Neural cell (in vitro differentiated cells): ENCODE results near the gene PCDHGC4.

Experiments
- CTCF ChIP-seq: fragments of 450-650 bp; IDR thresholded peaks from 2 replicates; pipeline ENCODE4 v1.5.1; 2014; ENCODE audit warnings: antibody characterized with exemption, mild to moderate bottlenecking, moderate library complexity; ENCODE audit not compliant: poor library complexity, severe bottlenecking
- EZH2 ChIP-seq: fragments of 200-600, 300-800 bp; shearing (Covaris generic), sonication (generic); IDR thresholded peaks from 2 replicates; pipeline ENCODE4 v1.6.1; 2014; ENCODE audit warnings: antibody characterized with exemption, low read length, borderline replicate concordance, mild to moderate bottlenecking; ENCODE audit not compliant: insufficient read depth, poor library complexity, severe bottlenecking
- POLR2AphosphoS5 ChIP-seq: IDR thresholded peaks from 2 replicates; pipeline ENCODE4 v1.6.1; 2012
- TAF1 ChIP-seq: IDR thresholded peaks from 2 replicates; pipeline ENCODE4 v1.6.1; 2012; ENCODE audit warnings: low read depth
- TF ChIP-seq, protein P1 (sequence below): IDR thresholded peaks from 2 replicates; pipeline ENCODE4 v1.6.1; 2012; ENCODE audit warnings: borderline replicate concordance

DNA sequence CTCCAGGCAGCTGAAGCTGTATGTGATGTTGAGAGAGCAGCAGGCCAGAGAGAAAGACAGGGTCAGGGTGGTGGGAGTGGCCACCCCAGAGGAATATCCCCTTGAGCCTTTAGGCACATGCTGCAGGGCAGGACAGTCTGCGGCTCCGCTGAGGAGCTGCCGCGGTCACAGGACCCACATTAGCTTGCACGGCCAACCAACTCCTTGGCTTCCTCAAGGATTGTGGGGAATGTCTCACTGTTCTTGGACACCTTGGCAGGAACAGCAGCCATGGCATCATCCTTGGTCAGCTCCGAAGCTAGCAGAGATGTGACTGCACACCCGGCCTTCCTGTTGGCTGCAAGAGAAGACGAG, 31.8 kb downstream of the PCDHGC4 start:
- no peak for TF ChIP-seq CTCF
- no peak for TF ChIP-seq POLR2AphosphoS5
- no peak for TF ChIP-seq EZH2
- TF ChIP-seq, protein P1, sequence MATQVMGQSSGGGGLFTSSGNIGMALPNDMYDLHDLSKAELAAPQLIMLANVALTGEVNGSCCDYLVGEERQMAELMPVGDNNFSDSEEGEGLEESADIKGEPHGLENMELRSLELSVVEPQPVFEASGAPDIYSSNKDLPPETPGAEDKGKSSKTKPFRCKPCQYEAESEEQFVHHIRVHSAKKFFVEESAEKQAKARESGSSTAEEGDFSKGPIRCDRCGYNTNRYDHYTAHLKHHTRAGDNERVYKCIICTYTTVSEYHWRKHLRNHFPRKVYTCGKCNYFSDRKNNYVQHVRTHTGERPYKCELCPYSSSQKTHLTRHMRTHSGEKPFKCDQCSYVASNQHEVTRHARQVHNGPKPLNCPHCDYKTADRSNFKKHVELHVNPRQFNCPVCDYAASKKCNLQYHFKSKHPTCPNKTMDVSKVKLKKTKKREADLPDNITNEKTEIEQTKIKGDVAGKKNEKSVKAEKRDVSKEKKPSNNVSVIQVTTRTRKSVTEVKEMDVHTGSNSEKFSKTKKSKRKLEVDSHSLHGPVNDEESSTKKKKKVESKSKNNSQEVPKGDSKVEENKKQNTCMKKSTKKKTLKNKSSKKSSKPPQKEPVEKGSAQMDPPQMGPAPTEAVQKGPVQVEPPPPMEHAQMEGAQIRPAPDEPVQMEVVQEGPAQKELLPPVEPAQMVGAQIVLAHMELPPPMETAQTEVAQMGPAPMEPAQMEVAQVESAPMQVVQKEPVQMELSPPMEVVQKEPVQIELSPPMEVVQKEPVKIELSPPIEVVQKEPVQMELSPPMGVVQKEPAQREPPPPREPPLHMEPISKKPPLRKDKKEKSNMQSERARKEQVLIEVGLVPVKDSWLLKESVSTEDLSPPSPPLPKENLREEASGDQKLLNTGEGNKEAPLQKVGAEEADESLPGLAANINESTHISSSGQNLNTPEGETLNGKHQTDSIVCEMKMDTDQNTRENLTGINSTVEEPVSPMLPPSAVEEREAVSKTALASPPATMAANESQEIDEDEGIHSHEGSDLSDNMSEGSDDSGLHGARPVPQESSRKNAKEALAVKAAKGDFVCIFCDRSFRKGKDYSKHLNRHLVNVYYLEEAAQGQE, result no peak
- TF ChIP-seq TAF1, result no peak
